Cardiac fibroblast (primary cell): ENCODE results near the gene NKD1.

Experiments
- DNase-seq, 2 donors: peaks; one replicate each; pipeline versions ENCODE4 v3.0.0 to v3.0.0-alpha.2; 2010; ENCODE audit warnings: low read depth in 2 of 2
- H3K4me3 ChIP-seq, 2 donors: replicated peaks in 1 of 2; 1 replicate in 1 of 2; 2 replicates in 1 of 2; pipeline ENCODE4 v1.5.1; 2011; ENCODE audit warnings: low read depth in 2 of 2, low read length in 2 of 2, mild to moderate bottlenecking in 2 of 2, moderate library complexity in 1 of 2
- CTCF ChIP-seq: IDR thresholded peaks from one replicate; pipeline ENCODE4 v1.5.1; 2011; ENCODE audit warnings: low read depth, mild to moderate bottlenecking, low read length, inconsistent platforms

The NKD1 gene

GRCh38 chr16:50611995-50612848, 64.0 kb downstream of the NKD1 start:
- no peak overlapping the region for H3K4me3 ChIP-seq
- no peak for TF ChIP-seq CTCF
- no peak for DNase-seq

GRCh38 chr16:50612849-50613198, 64.6 kb downstream of the NKD1 start:
- no peak overlapping the region for H3K4me3 ChIP-seq
- no peak for TF ChIP-seq CTCF
- DNase-seq, result no peak

GRCh38 chr16:50613281-50613963, 65.2 kb downstream of the NKD1 start:
- H3K4me3 ChIP-seq, result no peak overlapping the region
- no peak for TF ChIP-seq CTCF
- DNase-seq, result peak in 1 of 2 donors; percentile 85

GRCh38 chr16:50613964-50614474, 65.8 kb downstream of the NKD1 start:
- DNase-seq, result peak in 1 of 2 donors; percentile 17
- no peak overlapping the region for H3K4me3 ChIP-seq
- TF ChIP-seq CTCF, result no peak

- no peak for TF ChIP-seq CTCF
- no peak overlapping the region for H3K4me3 ChIP-seq
- no peak for DNase-seq
Measured at GRCh38 chr16:50614955-50615724, 66.9 kb downstream of the NKD1 start.

- DNase-seq, result peak in 1 of 2 donors; percentile 87
- no peak overlapping the region for H3K4me3 ChIP-seq
- no peak for TF ChIP-seq CTCF
Measured at GRCh38 chr16:50615891-50616290, 67.7 kb downstream of the NKD1 start.
